ENCODE data around the gene CCN6. TPM values are rescaled to one million over a fixed set of nuclear protein-coding genes. Genes with fewer than 3 reads are reported as not detected.

CCN6 gene
- total and polyA plus RNA-seq, 7 donors, result not detected

DNA sequence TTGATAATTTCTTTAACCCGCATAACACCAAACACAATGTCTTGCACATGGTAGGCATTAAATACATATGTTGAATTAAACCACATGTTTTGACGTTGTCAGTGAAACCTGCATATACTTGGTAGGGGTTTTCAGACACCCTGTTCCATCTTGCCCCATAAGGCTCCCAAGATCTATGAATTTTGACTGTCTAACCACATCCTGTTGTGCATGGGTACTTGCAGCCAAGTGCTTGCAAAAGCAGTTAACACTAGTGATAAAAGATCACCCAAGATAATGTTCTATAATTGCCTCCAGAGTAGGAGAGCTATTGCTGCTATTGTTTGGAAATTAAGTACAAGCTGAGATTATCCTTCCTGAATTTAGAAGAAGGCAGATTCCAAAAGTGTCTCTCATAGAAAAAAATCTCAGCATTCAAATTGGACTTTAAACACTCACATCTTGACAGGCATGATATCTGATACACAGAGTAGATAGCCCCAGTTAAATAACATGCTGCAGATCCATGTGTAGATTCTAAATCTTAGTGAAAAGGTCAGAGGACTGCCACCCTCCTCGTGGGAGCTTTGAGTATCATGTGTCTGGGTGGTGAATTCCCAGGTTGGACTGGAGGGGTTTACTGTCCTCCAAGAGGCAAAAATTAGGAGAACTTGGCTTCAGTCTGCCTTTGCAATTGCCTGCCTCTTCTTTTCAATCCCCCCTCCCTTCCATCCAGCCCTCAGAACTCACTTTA is 25.8 kb upstream of the CCN6 start:
- DNase-seq, result no peak
- H3K36me3 ChIP-seq, result no peaks in the 10 kb centered on the region
- intact Hi-C loops (cut with DNase I), result no loop called here
- no peaks in the 10 kb centered on the region for H3K27me3 ChIP-seq
- H3K9me3 ChIP-seq, result no peaks in the 10 kb centered on the region
- H3K4me3 ChIP-seq, result no peak overlapping the region
- TF ChIP-seq POLR2A (IDR thresholded peaks at IDR 0.05), result no peak
- 51 to 81% methylated on average over 3 of the region's 3 CpGs for WGBS, 2 donors
- no peak overlapping the region for H3K27ac ChIP-seq
- peaks cover 0 to 5% (median 0%) of the 10 kb centered on the region in 4 donors for H3K4me1 ChIP-seq

DNA sequence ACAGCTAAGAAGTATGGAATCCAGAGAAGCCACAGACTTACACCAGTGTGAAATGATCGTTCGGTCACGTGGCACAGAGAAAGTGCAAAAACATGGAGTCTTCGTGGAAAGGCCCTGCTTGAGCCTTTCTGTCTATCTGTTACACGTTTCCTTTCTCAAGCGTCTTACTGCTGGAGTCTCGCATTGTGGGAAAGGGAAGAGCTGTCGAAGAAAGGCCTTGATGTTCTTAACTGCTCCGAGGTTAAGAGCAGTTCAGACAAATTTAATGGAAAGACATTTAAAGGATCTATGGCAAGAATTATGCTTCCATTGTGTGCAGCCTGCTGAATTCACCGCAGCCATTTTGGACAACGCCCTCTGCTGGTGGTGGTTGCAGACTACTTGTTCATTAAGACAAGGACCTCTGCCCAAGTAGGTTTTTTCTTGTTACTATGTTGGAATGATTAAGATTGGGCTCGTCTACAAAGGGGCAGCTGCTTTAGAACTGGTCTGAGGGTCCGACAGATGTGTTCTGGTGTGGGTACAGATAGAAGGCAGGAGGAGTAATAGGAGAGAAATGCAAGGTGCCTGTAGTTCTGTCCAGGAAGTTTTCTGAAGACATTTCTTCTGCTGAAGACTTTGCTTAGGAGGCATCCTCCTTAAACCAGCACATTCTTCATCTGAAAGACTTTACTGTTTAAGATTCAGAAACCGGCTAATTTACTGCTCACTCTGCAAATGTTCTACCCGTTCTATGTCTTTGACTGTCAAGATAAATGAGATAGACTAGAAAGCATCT is 24.7 kb upstream of the CCN6 start:
- Histone ChIP-seq H3K27ac (peak overlapping the region in 1 of 4 donors; percentile 56), H3K36me3 (no peaks in the 10 kb centered on the region), H3K9me3 (no peaks in the 10 kb centered on the region), H3K4me3 (no peak overlapping the region), H3K27me3 (no peaks in the 10 kb centered on the region), H3K4me1 (peaks cover 0 to 5% (median 0%) of the 10 kb centered on the region in 4 donors)
- WGBS, 2 donors, result 80 to 87% methylated on average over 15 of the region's 15 CpGs
- DNase-seq, result no peak
- intact Hi-C loops (cut with DNase I), result no loop called here
- no peak for TF ChIP-seq POLR2A (IDR thresholded peaks at IDR 0.05)
- TF ChIP-seq, protein P1, sequence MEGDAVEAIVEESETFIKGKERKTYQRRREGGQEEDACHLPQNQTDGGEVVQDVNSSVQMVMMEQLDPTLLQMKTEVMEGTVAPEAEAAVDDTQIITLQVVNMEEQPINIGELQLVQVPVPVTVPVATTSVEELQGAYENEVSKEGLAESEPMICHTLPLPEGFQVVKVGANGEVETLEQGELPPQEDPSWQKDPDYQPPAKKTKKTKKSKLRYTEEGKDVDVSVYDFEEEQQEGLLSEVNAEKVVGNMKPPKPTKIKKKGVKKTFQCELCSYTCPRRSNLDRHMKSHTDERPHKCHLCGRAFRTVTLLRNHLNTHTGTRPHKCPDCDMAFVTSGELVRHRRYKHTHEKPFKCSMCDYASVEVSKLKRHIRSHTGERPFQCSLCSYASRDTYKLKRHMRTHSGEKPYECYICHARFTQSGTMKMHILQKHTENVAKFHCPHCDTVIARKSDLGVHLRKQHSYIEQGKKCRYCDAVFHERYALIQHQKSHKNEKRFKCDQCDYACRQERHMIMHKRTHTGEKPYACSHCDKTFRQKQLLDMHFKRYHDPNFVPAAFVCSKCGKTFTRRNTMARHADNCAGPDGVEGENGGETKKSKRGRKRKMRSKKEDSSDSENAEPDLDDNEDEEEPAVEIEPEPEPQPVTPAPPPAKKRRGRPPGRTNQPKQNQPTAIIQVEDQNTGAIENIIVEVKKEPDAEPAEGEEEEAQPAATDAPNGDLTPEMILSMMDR (IDR thresholded peaks at IDR 0.05), result peak in 2 of 4 experiments; percentile 21 to 50
- no peak for TF ChIP-seq EP300 (IDR thresholded peaks at IDR 0.05)
- TF ChIP-seq POLR2AphosphoS5 (IDR thresholded peaks at IDR 0.05), result no peak

DNA sequence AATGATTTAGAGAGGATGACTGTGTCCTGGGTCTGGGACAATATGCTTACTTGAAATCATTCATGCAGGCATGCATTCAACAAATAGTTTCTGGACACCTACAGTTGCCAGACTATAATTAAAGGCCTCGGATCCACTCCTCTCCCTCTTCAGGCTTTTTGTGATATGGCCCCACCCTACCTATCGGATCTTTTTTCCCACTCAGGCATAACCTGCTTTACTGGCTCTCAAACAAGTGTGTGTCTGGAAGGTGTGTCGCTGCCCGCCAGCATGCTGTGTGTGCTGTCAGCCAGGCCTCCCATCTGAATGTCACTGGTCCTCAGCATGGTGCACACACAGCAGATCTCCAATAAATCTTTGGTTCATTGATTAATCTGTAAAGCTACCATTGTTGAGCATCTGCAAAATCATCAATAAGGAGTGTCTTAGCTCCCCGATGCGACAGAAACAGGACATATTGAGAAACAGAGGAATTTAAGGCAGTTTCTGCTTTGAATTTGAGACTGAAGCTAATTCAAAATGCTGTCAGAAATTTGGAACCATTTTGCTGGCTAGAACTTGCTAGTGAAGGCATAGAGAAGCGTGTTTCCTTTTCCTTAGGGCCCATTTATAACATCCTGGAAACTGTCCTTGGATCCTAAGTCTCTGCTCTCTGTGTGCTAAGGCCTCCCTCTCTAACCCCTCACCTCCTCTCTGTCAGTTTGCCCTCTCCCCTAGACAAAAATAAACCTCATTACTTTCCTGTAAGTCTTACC is 23.5 kb upstream of the CCN6 start:
- Histone ChIP-seq H3K4me3 (no peak overlapping the region), H3K27ac (peak overlapping the region in 3 of 4 donors; percentile 17 to 56 (median 48)), H3K36me3 (no peaks in the 10 kb centered on the region), H3K27me3 (no peaks in the 10 kb centered on the region), H3K9me3 (no peaks in the 10 kb centered on the region), H3K4me1 (peaks cover 0 to 5% (median 0%) of the 10 kb centered on the region in 4 donors)
- intact Hi-C loops (cut with DNase I), result no loop called here
- 45 to 80% methylated on average over 7 of the region's 7 CpGs for WGBS, 2 donors
- TF ChIP-seq POLR2AphosphoS5 (IDR thresholded peaks at IDR 0.05), result no peak
- no peak for TF ChIP-seq POLR2A (IDR thresholded peaks at IDR 0.05)
- TF ChIP-seq, protein P1 (IDR thresholded peaks at IDR 0.05), result no peak
- no peak for TF ChIP-seq EP300 (IDR thresholded peaks at IDR 0.05)
- DNase-seq, result no peak

DNA sequence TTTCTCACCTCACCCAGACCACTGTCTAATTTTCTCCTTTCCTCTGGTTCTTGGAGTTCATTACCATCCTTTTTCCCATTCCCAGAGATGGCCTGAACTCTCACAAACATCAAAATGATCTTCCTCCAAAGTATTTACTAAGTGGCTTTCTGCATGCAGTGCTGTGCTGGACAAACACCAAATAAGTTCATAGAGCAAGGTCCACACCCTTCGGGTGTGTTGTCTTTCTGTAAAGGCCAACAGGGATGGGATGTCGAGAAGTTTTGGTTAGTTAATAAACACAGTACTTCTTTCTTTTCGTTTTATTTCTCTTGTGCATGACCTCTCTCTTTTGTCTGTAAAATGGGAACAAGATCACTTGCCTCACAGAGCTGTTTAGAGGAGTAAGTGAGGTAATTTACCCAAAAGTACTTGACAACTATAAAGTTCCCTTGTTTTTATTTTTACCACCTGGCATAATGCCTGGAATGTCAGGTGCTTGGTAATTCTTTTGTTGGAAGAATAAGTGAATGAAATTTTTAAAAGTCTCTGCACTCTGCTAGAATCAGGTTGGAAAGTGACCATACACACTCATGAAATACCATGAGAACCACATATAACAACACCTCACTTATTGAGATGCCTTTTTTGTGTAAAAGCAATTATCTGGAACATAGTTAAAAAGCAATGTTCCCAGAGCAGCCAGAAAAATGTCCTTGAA is 22.8 kb upstream of the CCN6 start:
- Histone ChIP-seq H3K4me3 (no peak overlapping the region), H3K9me3 (no peaks in the 10 kb centered on the region), H3K27ac (peak overlapping the region in 3 of 4 donors; percentile 17 to 56 (median 48)), H3K36me3 (no peaks in the 10 kb centered on the region), H3K27me3 (no peaks in the 10 kb centered on the region), H3K4me1 (peaks cover 0 to 5% (median 0%) of the 10 kb centered on the region in 4 donors)
- TF ChIP-seq POLR2A (IDR thresholded peaks at IDR 0.05) (no peak), POLR2AphosphoS5 (IDR thresholded peaks at IDR 0.05) (no peak), EP300 (IDR thresholded peaks at IDR 0.05) (no peak)
- TF ChIP-seq, protein P1 (IDR thresholded peaks at IDR 0.05), result no peak
- intact Hi-C loops (cut with DNase I), result no loop called here
- WGBS, 2 donors, result 10 to 54% methylated on average over 3 of the region's 3 CpGs
- no peak for DNase-seq

Data from sigmoid colon (tissue), 7 donors.